SK-N-SH treated with all-trans-retinoic acid at 6 μM for 48 hours (cell line): Measurements from ENCODE around the gene CDKN2D.

Experiments
- ATAC-seq: fragments of 200-7000 bp; cut with Tn5 transposase; 3 replicates; pipeline ENCODE4 v1.9.1; 2020; ENCODE audit warnings: mild to moderate bottlenecking, moderate library complexity
- ARNTL ChIP-seq: fragments of 450-650 bp; formaldehyde crosslinking; IDR thresholded peaks from 2 replicates; pipeline ENCODE4 v1.5.0; 2020; ENCODE audit warnings: low read depth, mild to moderate bottlenecking, moderate library complexity, borderline replicate concordance
- BACH2 ChIP-seq: fragments of 250-450 bp; sonication (Bioruptor Pico); IDR thresholded peaks from 2 replicates; pipeline ENCODE4 v1.9.0; 2021; ENCODE audit warnings: mild to moderate bottlenecking, borderline replicate concordance
- CSDC2 ChIP-seq: fragments of 250-450 bp; sonication (Bioruptor Pico); IDR thresholded peaks from 2 replicates; pipeline ENCODE4 v1.5.0; 2020; ENCODE audit warnings: mild to moderate bottlenecking, moderate library complexity
- ESRRG ChIP-seq: fragments of 250-450 bp; sonication (Bioruptor Pico); IDR thresholded peaks from 2 replicates; pipeline ENCODE4 v1.6.1; 2021; ENCODE audit warnings: mild to moderate bottlenecking
- GLIS3 ChIP-seq: fragments of 250-450 bp; sonication (Bioruptor Pico); IDR thresholded peaks from 2 replicates; pipeline ENCODE4 v1.5.0; 2020; ENCODE audit warnings: mild to moderate bottlenecking, moderate library complexity
- ISL1 ChIP-seq: fragments of 250-450 bp; sonication (Bioruptor Pico); IDR thresholded peaks from 2 replicates; pipeline ENCODE4 v2.1.2; 2022; ENCODE audit warnings: mild to moderate bottlenecking, moderate library complexity
- OSR1 ChIP-seq: fragments of 250-450 bp; sonication (Bioruptor Pico); IDR thresholded peaks from 2 replicates; pipeline ENCODE4 v1.8.0; 2022; ENCODE audit warnings: moderate library complexity, mild to moderate bottlenecking, inconsistent platforms
- PPARA ChIP-seq: fragments of 250-450 bp; sonication (Bioruptor Pico); IDR thresholded peaks from 2 replicates; pipeline ENCODE4 v1.5.0; 2020; ENCODE audit warnings: mild to moderate bottlenecking, borderline replicate concordance
- RARB ChIP-seq: fragments of 250-450 bp; sonication (Bioruptor Pico); IDR thresholded peaks from 2 replicates; pipeline ENCODE4 v1.8.0; 2021; ENCODE audit warnings: mild to moderate bottlenecking, moderate library complexity
- SNAI2 ChIP-seq: fragments of 250-450 bp; sonication (Bioruptor Pico); IDR thresholded peaks from 2 replicates; pipeline ENCODE4 v1.5.0; 2020; ENCODE audit warnings: mild to moderate bottlenecking, moderate library complexity
- TCF4 ChIP-seq: fragments of 250-450 bp; sonication (Bioruptor Pico); IDR thresholded peaks from 2 replicates; pipeline ENCODE4 v1.8.0; 2021; ENCODE audit warnings: mild to moderate bottlenecking, moderate library complexity, borderline replicate concordance
- TOX ChIP-seq: fragments of 250-450 bp; sonication (Bioruptor Pico); IDR thresholded peaks from 2 replicates; pipeline ENCODE4 v1.8.0; 2021; ENCODE audit warnings: mild to moderate bottlenecking, moderate library complexity, borderline replicate concordance
- ZC3H10 ChIP-seq: fragments of 250-450 bp; sonication (Bioruptor Pico); IDR thresholded peaks from 2 replicates; pipeline ENCODE4 v1.5.1; 2021; ENCODE audit warnings: mild to moderate bottlenecking, moderate library complexity
- ZFP3 ChIP-seq: fragments of 250-450 bp; sonication (Bioruptor Pico); IDR thresholded peaks from 2 replicates; pipeline ENCODE4 v1.5.0; 2020; ENCODE audit warnings: mild to moderate bottlenecking, moderate library complexity
- ZFP30 ChIP-seq: fragments of 450-650 bp; formaldehyde crosslinking; IDR thresholded peaks from 2 replicates; pipeline ENCODE4 v1.5.0; 2022; ENCODE audit warnings: mild to moderate bottlenecking, moderate library complexity
- ZNF565 ChIP-seq: fragments of 450-650 bp; formaldehyde crosslinking; conservative IDR thresholded peaks from 2 replicates; pipeline ENCODE4 v1.5.0; 2020; ENCODE audit warnings: low read depth, mild to moderate bottlenecking, moderate library complexity
- ZNF70 ChIP-seq: fragments of 450-650 bp; formaldehyde crosslinking; IDR thresholded peaks from 2 replicates; pipeline ENCODE4 v1.5.0; 2020; ENCODE audit warnings: mild to moderate bottlenecking, moderate library complexity
- ZNF8 ChIP-seq: fragments of 450-650 bp; formaldehyde crosslinking; IDR thresholded peaks from 2 replicates; pipeline ENCODE4 v1.5.0; 2020; ENCODE audit warnings: mild to moderate bottlenecking, moderate library complexity
- TF ChIP-seq, protein P1 (sequence below): fragments of 250-450 bp; sonication (Bioruptor Pico); IDR thresholded peaks from 2 replicates; pipeline ENCODE4 v1.8.0; 2021; ENCODE audit warnings: low read depth, mild to moderate bottlenecking, moderate library complexity, borderline replicate concordance
- TF ChIP-seq, protein P2 (sequence below): fragments of 250-450 bp; sonication (Bioruptor Pico); IDR thresholded peaks from 2 replicates; pipeline ENCODE4 v1.5.1; 2020; ENCODE audit warnings: low read depth, mild to moderate bottlenecking, moderate library complexity
- TF ChIP-seq, protein P3 (sequence below): fragments of 250-450 bp; sonication (Bioruptor Pico); IDR thresholded peaks from 2 replicates; pipeline ENCODE4 v1.8.0; 2020; ENCODE audit warnings: mild to moderate bottlenecking, moderate library complexity, borderline replicate concordance
- TF ChIP-seq, protein P4 (sequence below): fragments of 250-450 bp; sonication (Bioruptor Pico); IDR thresholded peaks from 2 replicates; pipeline ENCODE4 v1.5.1; 2021; ENCODE audit warnings: mild to moderate bottlenecking, moderate library complexity
- TF ChIP-seq, protein P5 (sequence below): fragments of 250-450 bp; sonication (Bioruptor Pico); IDR thresholded peaks from 2 replicates; pipeline ENCODE4 v1.5.0; 2020; ENCODE audit warnings: mild to moderate bottlenecking, moderate library complexity

The CDKN2D gene

DNA sequence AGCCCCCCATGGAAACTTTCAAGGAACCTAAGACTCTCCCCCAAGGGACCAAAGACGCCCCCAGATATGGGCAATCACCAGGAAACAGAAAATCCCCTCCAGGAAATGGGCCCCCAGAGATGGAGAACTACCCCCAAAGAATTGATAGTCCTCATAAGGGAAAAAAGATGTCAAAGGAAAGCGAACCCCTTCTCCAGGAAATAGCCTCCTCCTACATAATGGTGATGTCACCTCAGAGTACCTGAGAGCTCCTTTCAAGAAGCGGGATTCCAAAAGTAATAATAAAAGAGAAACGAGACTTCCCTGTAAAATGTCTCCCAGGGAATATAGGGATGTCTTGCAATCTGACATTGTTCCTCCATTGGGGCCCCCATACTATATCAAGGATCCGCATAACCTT lies 1.1 kb downstream of the CDKN2D start:
- TF ChIP-seq ZFP3 (CRISPR knock-in tag) (no peak), ZNF565 (CRISPR knock-in tag) (no peak), ZC3H10 (CRISPR knock-in tag) (no peak), BACH2 (CRISPR knock-in tag) (no peak), CSDC2 (CRISPR knock-in tag) (no peak), ESRRG (no peak), OSR1 (no peak), ZFP30 (CRISPR knock-in tag) (no peak), RARB (CRISPR knock-in tag) (no peak), ZNF70 (no peak), TOX (CRISPR knock-in tag) (no peak)
- TF ChIP-seq, protein P1, sequence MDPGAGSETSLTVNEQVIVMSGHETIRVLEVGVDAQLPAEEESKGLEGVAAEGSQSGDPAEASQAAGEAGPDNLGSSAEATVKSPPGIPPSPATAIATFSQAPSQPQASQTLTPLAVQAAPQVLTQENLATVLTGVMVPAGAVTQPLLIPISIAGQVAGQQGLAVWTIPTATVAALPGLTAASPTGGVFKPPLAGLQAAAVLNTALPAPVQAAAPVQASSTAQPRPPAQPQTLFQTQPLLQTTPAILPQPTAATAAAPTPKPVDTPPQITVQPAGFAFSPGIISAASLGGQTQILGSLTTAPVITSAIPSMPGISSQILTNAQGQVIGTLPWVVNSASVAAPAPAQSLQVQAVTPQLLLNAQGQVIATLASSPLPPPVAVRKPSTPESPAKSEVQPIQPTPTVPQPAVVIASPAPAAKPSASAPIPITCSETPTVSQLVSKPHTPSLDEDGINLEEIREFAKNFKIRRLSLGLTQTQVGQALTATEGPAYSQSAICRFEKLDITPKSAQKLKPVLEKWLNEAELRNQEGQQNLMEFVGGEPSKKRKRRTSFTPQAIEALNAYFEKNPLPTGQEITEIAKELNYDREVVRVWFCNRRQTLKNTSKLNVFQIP = no peak
- TF ChIP-seq, protein P2, sequence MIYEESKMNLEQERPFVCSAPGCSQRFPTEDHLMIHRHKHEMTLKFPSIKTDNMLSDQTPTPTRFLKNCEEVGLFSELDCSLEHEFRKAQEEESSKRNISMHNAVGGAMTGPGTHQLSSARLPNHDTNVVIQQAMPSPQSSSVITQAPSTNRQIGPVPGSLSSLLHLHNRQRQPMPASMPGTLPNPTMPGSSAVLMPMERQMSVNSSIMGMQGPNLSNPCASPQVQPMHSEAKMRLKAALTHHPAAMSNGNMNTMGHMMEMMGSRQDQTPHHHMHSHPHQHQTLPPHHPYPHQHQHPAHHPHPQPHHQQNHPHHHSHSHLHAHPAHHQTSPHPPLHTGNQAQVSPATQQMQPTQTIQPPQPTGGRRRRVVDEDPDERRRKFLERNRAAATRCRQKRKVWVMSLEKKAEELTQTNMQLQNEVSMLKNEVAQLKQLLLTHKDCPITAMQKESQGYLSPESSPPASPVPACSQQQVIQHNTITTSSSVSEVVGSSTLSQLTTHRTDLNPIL (CRISPR knock-in tag) = no peak
- no peak for ATAC-seq

DNA sequence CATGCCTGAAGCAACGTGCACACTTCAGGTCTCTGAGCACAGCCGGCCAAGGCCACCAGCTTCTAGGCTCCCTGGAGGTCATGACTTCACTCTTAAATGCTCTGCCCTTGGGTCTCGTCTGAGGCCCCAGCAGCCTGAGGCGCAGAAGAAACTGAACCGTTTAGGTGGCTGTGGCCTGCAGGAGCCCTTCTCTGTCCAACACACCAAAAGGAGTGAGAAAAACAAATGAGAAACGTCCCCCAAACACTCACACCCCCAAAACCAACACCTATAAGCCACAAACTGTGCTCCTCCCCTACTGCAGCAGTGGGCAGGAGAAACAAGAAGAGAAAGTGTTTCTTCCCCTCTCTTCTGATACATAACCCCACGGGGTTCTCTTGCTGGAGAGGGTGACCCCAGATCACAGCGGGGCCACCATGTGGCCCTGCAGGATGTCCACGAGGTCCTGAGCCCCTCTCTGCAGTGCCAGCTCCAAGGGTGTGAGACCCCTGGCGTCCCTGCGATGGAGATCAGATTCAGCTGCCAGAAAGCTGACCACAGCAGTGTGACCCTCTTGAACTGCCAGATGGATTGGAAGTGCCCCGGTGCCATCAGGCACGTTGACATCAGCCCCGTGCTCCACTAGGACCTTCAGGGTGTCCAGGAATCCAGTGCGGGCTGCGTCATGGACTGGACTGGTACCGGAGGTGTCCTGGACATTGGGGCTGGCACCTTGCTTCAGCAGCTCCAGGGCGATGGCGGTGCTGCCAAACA lies 1.9 kb downstream of the CDKN2D start:
- no peak for ATAC-seq
- TF ChIP-seq OSR1 = no peak
- no peak for TF ChIP-seq CSDC2 (CRISPR knock-in tag)
- TF ChIP-seq ARNTL (CRISPR knock-in tag) = no peak
- TF ChIP-seq ZC3H10 (CRISPR knock-in tag) = no peak
- TF ChIP-seq, protein P3, sequence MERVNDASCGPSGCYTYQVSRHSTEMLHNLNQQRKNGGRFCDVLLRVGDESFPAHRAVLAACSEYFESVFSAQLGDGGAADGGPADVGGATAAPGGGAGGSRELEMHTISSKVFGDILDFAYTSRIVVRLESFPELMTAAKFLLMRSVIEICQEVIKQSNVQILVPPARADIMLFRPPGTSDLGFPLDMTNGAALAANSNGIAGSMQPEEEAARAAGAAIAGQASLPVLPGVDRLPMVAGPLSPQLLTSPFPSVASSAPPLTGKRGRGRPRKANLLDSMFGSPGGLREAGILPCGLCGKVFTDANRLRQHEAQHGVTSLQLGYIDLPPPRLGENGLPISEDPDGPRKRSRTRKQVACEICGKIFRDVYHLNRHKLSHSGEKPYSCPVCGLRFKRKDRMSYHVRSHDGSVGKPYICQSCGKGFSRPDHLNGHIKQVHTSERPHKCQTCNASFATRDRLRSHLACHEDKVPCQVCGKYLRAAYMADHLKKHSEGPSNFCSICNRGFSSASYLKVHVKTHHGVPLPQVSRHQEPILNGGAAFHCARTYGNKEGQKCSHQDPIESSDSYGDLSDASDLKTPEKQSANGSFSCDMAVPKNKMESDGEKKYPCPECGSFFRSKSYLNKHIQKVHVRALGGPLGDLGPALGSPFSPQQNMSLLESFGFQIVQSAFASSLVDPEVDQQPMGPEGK = no peak
- no peak for TF ChIP-seq ISL1
- TF ChIP-seq, protein P4, sequence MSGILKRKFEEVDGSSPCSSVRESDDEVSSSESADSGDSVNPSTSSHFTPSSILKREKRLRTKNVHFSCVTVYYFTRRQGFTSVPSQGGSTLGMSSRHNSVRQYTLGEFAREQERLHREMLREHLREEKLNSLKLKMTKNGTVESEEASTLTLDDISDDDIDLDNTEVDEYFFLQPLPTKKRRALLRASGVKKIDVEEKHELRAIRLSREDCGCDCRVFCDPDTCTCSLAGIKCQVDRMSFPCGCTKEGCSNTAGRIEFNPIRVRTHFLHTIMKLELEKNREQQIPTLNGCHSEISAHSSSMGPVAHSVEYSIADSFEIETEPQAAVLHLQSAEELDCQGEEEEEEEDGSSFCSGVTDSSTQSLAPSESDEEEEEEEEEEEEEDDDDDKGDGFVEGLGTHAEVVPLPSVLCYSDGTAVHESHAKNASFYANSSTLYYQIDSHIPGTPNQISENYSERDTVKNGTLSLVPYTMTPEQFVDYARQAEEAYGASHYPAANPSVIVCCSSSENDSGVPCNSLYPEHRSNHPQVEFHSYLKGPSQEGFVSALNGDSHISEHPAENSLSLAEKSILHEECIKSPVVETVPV (CRISPR knock-in tag) = no peak
- no peak for TF ChIP-seq SNAI2 (CRISPR knock-in tag)
- no peak for TF ChIP-seq PPARA (CRISPR knock-in tag)
- TF ChIP-seq BACH2 (CRISPR knock-in tag) = no peak
- TF ChIP-seq ZNF70 = no peak
- TF ChIP-seq ZNF565 (CRISPR knock-in tag) = no peak
- TF ChIP-seq ESRRG = no peak

DNA sequence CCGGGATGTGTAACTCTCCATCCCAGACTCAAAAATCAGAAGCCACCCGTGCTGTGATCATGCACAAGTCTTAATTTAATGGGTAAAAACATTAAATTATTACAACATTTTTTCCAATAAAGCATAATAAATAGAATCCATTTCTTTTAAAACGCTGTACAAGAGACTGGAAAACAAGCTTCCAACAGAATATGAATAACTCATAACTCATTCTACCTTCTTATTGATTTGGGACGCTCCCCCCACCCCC lies 2.4 kb downstream of the CDKN2D start:
- TF ChIP-seq, protein P2 (CRISPR knock-in tag) = no peak
- TF ChIP-seq, protein P4 (CRISPR knock-in tag) = no peak
- TF ChIP-seq TOX (CRISPR knock-in tag) (no peak), ESRRG (no peak), GLIS3 (CRISPR knock-in tag) (no peak), ZFP3 (CRISPR knock-in tag) (no peak), PPARA (CRISPR knock-in tag) (no peak), SNAI2 (CRISPR knock-in tag) (no peak), ARNTL (CRISPR knock-in tag) (no peak), ZC3H10 (CRISPR knock-in tag) (no peak), ZNF8 (no peak), RARB (CRISPR knock-in tag) (no peak), ZNF70 (no peak), TCF4 (CRISPR knock-in tag) (no peak), ISL1 (no peak), BACH2 (CRISPR knock-in tag) (no peak)
- TF ChIP-seq, protein P5, sequence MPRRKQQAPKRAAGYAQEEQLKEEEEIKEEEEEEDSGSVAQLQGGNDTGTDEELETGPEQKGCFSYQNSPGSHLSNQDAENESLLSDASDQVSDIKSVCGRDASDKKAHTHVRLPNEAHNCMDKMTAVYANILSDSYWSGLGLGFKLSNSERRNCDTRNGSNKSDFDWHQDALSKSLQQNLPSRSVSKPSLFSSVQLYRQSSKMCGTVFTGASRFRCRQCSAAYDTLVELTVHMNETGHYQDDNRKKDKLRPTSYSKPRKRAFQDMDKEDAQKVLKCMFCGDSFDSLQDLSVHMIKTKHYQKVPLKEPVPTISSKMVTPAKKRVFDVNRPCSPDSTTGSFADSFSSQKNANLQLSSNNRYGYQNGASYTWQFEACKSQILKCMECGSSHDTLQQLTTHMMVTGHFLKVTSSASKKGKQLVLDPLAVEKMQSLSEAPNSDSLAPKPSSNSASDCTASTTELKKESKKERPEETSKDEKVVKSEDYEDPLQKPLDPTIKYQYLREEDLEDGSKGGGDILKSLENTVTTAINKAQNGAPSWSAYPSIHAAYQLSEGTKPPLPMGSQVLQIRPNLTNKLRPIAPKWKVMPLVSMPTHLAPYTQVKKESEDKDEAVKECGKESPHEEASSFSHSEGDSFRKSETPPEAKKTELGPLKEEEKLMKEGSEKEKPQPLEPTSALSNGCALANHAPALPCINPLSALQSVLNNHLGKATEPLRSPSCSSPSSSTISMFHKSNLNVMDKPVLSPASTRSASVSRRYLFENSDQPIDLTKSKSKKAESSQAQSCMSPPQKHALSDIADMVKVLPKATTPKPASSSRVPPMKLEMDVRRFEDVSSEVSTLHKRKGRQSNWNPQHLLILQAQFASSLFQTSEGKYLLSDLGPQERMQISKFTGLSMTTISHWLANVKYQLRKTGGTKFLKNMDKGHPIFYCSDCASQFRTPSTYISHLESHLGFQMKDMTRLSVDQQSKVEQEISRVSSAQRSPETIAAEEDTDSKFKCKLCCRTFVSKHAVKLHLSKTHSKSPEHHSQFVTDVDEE (CRISPR knock-in tag) = no peak
- TF ChIP-seq, protein P3 = no peak
- ATAC-seq = no peak
